Parathyroid adenoma (tissue), 2 donors: ENCODE data around the gene SNCB.

ENCODE experiments used
- H2AFZ ChIP-seq: fragments of 300-600 bp; sonication (generic); one replicate; pipeline ENCODE4 v1.7.0; 2017; ENCODE audit warnings: antibody characterized with exemption, mild to moderate bottlenecking
- H3K27ac ChIP-seq: fragments of 300-600 bp; sonication (generic); one replicate; pipeline ENCODE4 v1.7.0; 2017
- H3K27me3 ChIP-seq: fragments of 300-600 bp; sonication (generic); one replicate; pipeline ENCODE4 v1.7.0; 2017; ENCODE audit warnings: low read length; ENCODE audit not compliant: control insufficient read depth, insufficient read depth
- H3K36me3 ChIP-seq: fragments of 300-600 bp; sonication (generic); one replicate; pipeline ENCODE4 v1.7.0; 2017; ENCODE audit warnings: low read length; ENCODE audit not compliant: control insufficient read depth, insufficient read depth
- H3K4me1 ChIP-seq: fragments of 300-600 bp; sonication (generic); one replicate; pipeline ENCODE4 v1.7.0; 2017; ENCODE audit warnings: control low read depth
- H3K4me2 ChIP-seq: fragments of 300-600 bp; sonication (generic); one replicate; pipeline ENCODE4 v1.7.0; 2017; ENCODE audit warnings: low read length
- H3K4me3 ChIP-seq: fragments of 300-600 bp; sonication (generic); one replicate; pipeline ENCODE4 v1.7.0; 2017; ENCODE audit warnings: low read depth, low read length
- H3K79me2 ChIP-seq: fragments of 300-600 bp; sonication (generic); one replicate; pipeline ENCODE4 v1.7.0; 2017; ENCODE audit warnings: control low read depth
- H3K9ac ChIP-seq: fragments of 300-600 bp; sonication (generic); one replicate; pipeline ENCODE4 v1.7.0; 2017; ENCODE audit warnings: mild to moderate bottlenecking
- H3K9me3 ChIP-seq: fragments of 300-600 bp; sonication (generic); one replicate; pipeline ENCODE4 v1.7.0; 2017; ENCODE audit warnings: low read length; ENCODE audit not compliant: control insufficient read depth
- TF ChIP-seq, protein P1 (sequence below): fragments of 300-600 bp; sonication (generic); IDR thresholded peaks from one replicate; pipeline ENCODE4 v1.7.0; 2017; ENCODE audit warnings: antibody characterized with exemption, mild to moderate bottlenecking
- donor health status: primary hyperparathyroidism.

The SNCB gene

DNA sequence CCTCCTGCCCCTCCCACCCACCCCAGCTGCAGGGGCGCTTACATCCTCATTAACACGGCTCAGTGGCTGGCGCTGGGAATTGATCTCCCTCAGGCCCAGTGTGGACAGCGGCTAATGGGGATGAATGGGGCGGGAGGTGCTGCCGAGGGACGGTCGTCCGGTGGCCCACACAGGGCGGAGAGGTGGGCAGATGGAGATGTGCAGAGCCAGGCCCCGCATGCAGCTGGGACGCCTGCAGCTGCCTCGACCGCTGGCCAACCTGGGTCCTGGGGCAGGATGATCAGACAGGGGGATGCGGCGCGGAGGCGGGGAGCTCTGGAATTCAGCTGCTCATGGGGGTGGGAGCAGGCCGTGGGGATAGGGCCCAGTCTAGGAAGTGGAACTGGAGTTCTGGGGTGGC lies 34.6 kb upstream of the SNCB start:
- no peak overlapping the region for H3K4me2 ChIP-seq
- H3K9ac ChIP-seq = no peak overlapping the region
- no peak overlapping the region for H3K27ac ChIP-seq
- H3K79me2 ChIP-seq = no peaks in the 10 kb centered on the region
- no peaks in the 10 kb centered on the region for H3K36me3 ChIP-seq
- H3K4me1 ChIP-seq = peaks cover 4% of the 10 kb centered on the region
- H3K4me3 ChIP-seq = no peak overlapping the region
- TF ChIP-seq, protein P1, sequence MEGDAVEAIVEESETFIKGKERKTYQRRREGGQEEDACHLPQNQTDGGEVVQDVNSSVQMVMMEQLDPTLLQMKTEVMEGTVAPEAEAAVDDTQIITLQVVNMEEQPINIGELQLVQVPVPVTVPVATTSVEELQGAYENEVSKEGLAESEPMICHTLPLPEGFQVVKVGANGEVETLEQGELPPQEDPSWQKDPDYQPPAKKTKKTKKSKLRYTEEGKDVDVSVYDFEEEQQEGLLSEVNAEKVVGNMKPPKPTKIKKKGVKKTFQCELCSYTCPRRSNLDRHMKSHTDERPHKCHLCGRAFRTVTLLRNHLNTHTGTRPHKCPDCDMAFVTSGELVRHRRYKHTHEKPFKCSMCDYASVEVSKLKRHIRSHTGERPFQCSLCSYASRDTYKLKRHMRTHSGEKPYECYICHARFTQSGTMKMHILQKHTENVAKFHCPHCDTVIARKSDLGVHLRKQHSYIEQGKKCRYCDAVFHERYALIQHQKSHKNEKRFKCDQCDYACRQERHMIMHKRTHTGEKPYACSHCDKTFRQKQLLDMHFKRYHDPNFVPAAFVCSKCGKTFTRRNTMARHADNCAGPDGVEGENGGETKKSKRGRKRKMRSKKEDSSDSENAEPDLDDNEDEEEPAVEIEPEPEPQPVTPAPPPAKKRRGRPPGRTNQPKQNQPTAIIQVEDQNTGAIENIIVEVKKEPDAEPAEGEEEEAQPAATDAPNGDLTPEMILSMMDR = no peak
- H2AFZ ChIP-seq = no peak overlapping the region
- no peaks in the 10 kb centered on the region for H3K27me3 ChIP-seq
- H3K9me3 ChIP-seq = no peaks in the 10 kb centered on the region

DNA sequence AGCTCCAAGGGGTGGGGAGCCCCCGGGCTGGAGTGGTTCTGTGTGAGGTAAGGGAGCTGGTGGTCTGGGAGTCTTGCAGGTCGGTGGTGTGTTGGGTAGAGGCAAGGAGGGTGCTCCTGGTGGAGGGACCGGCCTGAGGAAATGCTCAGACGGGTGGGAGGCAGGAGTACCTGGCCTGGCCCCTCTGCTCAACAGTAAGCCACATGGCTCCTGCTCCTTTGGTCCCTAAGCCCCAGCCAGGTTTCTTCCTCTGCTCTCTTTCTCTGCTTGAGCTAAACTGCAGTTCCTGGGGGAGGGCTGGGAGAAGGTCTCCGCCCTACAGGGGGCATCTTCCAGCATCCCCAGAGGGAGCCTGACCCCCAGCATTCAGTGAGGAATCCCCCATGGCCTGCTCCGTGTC lies 34.1 kb upstream of the SNCB start:
- Histone ChIP-seq H3K9ac (no peak overlapping the region), H3K4me2 (no peak overlapping the region), H3K27ac (no peak overlapping the region), H3K4me3 (no peak overlapping the region), H3K4me1 (peaks cover 4% of the 10 kb centered on the region), H2AFZ (no peak overlapping the region), H3K27me3 (no peaks in the 10 kb centered on the region), H3K79me2 (no peaks in the 10 kb centered on the region), H3K36me3 (no peaks in the 10 kb centered on the region), H3K9me3 (no peaks in the 10 kb centered on the region)
- TF ChIP-seq, protein P1 = no peak

- no peaks in the 10 kb centered on the region for H3K27me3 ChIP-seq
Measured at GRCh38 chr5:176663566-176663965, 33.2 kb upstream of the SNCB start.

DNA sequence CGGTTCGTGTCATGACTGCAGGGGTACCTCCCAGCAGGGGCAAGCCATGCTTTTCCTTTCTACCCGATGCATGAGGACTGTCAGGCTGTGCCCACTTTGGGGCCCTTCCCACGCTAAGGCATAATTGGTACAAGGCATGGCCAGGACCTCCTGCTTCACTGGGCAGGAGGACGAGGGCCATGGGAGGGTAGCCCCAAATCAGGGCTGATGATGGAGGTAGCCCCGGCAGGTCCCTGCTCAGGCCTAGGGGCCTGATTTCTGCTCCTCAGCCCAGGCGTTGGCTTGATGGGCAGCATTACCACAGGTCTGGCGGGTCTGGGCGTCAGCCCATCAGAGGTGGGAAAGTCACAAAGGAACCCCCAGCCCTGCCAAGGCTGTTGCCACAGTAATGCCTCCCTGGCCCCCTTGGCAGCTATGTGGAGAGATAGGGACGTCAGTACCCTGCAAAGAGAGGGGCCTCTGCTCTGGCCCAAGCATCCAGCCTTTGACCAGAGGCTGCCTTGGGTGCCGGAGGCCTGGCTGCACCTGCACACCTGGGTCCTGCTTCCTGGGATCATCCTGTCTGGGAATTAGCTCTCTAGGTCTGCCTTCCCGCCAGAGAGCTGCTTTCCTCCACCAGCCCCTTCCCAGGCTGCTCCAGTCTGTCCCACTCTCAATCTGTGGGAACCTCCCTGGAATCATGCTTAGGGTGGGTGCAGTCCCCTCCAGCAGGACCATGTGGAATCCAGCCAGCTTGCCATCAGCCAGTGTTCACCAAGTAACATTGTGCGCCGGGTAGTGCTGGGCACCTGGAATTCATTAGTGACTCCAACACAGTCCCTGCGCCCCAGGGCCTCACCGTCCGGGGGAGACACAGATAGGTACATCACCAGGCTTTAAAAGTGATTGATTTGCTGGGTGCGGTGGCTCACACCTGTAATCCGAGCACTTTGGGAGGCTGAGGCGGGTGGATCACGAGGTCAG lies 32.3 kb upstream of the SNCB start:
- Histone ChIP-seq H3K79me2 (no peaks in the 10 kb centered on the region), H2AFZ (no peak overlapping the region), H3K27me3 (no peaks in the 10 kb centered on the region), H3K4me2 (no peak overlapping the region), H3K27ac (no peak overlapping the region), H3K9ac (no peak overlapping the region), H3K36me3 (no peaks in the 10 kb centered on the region), H3K4me1 (peaks cover 4% of the 10 kb centered on the region), H3K9me3 (no peaks in the 10 kb centered on the region), H3K4me3 (no peak overlapping the region)
- TF ChIP-seq, protein P1 = no peak

More at GRCh38 chr5:176663566-176663965, 33.2 kb upstream of the SNCB start:
- no peak overlapping the region for H3K4me2 ChIP-seq
- no peaks in the 10 kb centered on the region for H3K9me3 ChIP-seq
- no peak overlapping the region for H2AFZ ChIP-seq
- no peaks in the 10 kb centered on the region for H3K36me3 ChIP-seq
- H3K27ac ChIP-seq = no peak overlapping the region
- no peaks in the 10 kb centered on the region for H3K79me2 ChIP-seq
- TF ChIP-seq, protein P1 = no peak
- peaks cover 4% of the 10 kb centered on the region for H3K4me1 ChIP-seq
- no peak overlapping the region for H3K4me3 ChIP-seq
- H3K9ac ChIP-seq = no peak overlapping the region
